Kidney (tissue), 14 donors: ENCODE results near the gene THRB. TPM values are rescaled to one million over a fixed set of nuclear protein-coding genes. Genes with fewer than 3 reads are reported as not detected.

Experiments
- DNase-seq, 5 donors: peaks; one replicate each; pipeline ENCODE4 v3.0.0-alpha.2; 2013 to 2020
- FAIRE-seq: peaks from 2 replicates; lab custom pipeline; 2012; peaks lifted over from hg19 to GRCh38; lab: Jason Lieb, UNC
- H3K27ac ChIP-seq, 2 donors: one replicate each; pipeline ENCODE4 v1.7.0; 2013; ENCODE audit warnings: low read depth in 2 of 2, low read length in 2 of 2, inconsistent platforms in 1 of 2
- H3K27me3 ChIP-seq: one replicate; pipeline ENCODE4 v1.7.1; 2013; ENCODE audit warnings: low read length, inconsistent platforms; ENCODE audit not compliant: control insufficient read depth, insufficient read depth
- H3K36me3 ChIP-seq, 3 donors: one replicate each; pipeline versions ENCODE4 v1.7.0 to v1.7.1; 2013; ENCODE audit warnings: low read length in 3 of 3, control low read depth in 1 of 3, inconsistent platforms in 1 of 3; ENCODE audit not compliant: insufficient read depth in 3 of 3, control insufficient read depth in 2 of 3
- H3K4me1 ChIP-seq, 3 donors: one replicate each; pipeline versions ENCODE4 v1.7.0 to v1.7.1; 2013; ENCODE audit warnings: low read length in 3 of 3, inconsistent platforms in 1 of 3, low read depth in 1 of 3; ENCODE audit not compliant: control insufficient read depth in 2 of 3, insufficient read depth in 2 of 3
- H3K4me3 ChIP-seq, 3 donors: one replicate each; pipeline versions ENCODE4 v1.7.0 to v1.8.1; 2013; ENCODE audit warnings: low read length in 3 of 3, control low read depth in 1 of 3, inconsistent platforms in 1 of 3
- H3K9ac ChIP-seq, 3 donors: one replicate each; pipeline versions ENCODE4 v1.7.0 to v1.7.1; 2013; ENCODE audit warnings: low read length in 3 of 3, control low read depth in 1 of 3, inconsistent platforms in 1 of 3
- H3K9me3 ChIP-seq, 3 donors: one replicate each; pipeline versions ENCODE4 v1.7.0 to v1.7.1; 2013; ENCODE audit warnings: low read length in 3 of 3, control low read depth in 1 of 3, inconsistent platforms in 1 of 3; ENCODE audit not compliant: control insufficient read depth in 2 of 3, insufficient read depth in 1 of 3
- CTCF ChIP-seq: IDR thresholded peaks from 3 replicates; pipeline ENCODE4 v1.5.1; 2012; ENCODE audit warnings: mild to moderate bottlenecking, moderate library complexity, borderline replicate concordance; ENCODE audit not compliant: insufficient read depth; ENCODE audit errors: extremely low read depth
- intact Hi-C: fragments of 100-400 bp; cut with DNase I; formaldehyde crosslinking; loops from one replicate; pipeline ENCODE4 v1.11.1; 2022
- polyA plus RNA-seq: library from polyadenylated mRNA; stranded (reverse); fragments of 350-450 nt; fragmentation: Illumina TruSeq; extraction: RNeasy Lipid Tissue Mini Kit (QIAGEN cat#74804); gene quantifications from one replicate; pipeline ENCODE4 v1.2.3, GENCODE V29; 2014; ENCODE audit warnings: low read depth, low replicate concordance; ENCODE audit not compliant: insufficient read depth
- total RNA-seq: library from RNA; stranded (reverse); fragmentation: NEBNext Ultra II Directional; extraction: Animal tissue kit (Norgen Biotek cat#: 25700); gene quantifications from one replicate; pipeline ENCODE4 v1.2.1, GENCODE V29; 2021
- donor health status: control.
- donor health status: control.
- donor health status: control.
- donor health status: control.
- donor health status: control.
- donor health status: DM: yes; HTN: yes; CAD: no.
- donor health status: Normal renal cell carcinoma (clear cell type).

THRB gene
- total and polyA plus RNA-seq, 2 donors from 2014 or later = 4.5 to 17.2 TPM

GRCh38 chr3:24507776-24508422 lies 13.2 kb upstream of the THRB start:
- H3K4me3 ChIP-seq = no peak overlapping the region
- no peaks in the 10 kb centered on the region for H3K4me1 ChIP-seq
- intact Hi-C loops = no loop called here
- no peak for TF ChIP-seq CTCF
- FAIRE-seq (no peak), DNase-seq (no peak)
- no peak overlapping the region for H3K9ac ChIP-seq
- no peaks in the 10 kb centered on the region for H3K27me3 ChIP-seq
- H3K9me3 ChIP-seq = no peaks in the 10 kb centered on the region
- H3K27ac ChIP-seq = no peak overlapping the region
- H3K36me3 ChIP-seq = no peaks in the 10 kb centered on the region

- intact Hi-C loops = no loop called here
- H3K9ac ChIP-seq = no peak overlapping the region
- H3K27me3 ChIP-seq = no peaks in the 10 kb centered on the region
- no peaks in the 10 kb centered on the region for H3K9me3 ChIP-seq
- TF ChIP-seq CTCF = no peak
- DNase-seq (no peak), FAIRE-seq (no peak)
- H3K4me1 ChIP-seq = no peaks in the 10 kb centered on the region
- H3K4me3 ChIP-seq = no peak overlapping the region
- no peak overlapping the region for H3K27ac ChIP-seq
- no peaks in the 10 kb centered on the region for H3K36me3 ChIP-seq
Measured at GRCh38 chr3:24506966-24507775, 12.5 kb upstream of the THRB start.

DNA sequence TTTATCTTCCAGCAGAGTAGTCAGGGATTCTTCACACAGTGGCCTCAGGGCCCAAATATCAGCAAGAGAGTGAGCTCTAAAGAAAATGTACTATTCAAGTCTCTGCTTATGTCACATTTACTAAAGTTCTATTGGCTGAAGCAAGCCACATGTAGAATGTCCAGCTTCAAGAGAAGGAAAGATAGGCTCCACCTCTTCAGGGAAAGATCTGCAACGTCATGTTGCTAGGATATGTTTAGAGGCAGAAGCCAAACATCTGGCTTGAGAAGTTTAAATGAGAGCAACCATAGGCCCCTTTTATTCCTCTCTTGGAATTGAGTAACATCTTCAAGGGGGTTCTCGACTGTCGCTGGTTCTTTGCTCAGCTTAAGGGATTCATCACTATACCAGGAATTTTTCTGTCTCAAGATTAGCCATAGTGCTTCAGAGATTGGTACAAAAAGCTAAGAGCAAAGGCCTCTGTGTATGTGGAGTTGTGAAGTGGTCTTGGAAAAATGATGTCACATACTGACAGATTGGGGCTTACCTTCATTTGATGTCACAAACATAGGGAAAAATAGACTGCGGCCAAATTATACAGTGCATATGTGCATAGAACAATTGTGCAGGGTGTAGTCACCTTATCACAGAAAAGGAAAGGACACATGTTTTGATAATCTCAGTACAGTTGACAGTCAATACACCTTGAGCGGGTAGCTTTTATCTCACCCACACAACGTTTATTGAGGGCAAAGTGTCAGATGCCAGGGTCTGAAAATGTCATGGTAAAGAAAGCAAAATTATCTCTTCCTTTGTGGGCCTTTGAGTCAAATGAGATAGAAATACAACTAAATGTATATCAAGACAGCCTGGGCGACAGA lies 11.3 kb upstream of the THRB start:
- H3K9ac ChIP-seq = no peak overlapping the region
- no peak overlapping the region for H3K4me3 ChIP-seq
- no peak overlapping the region for H3K27ac ChIP-seq
- H3K36me3 ChIP-seq = no peaks in the 10 kb centered on the region
- DNase-seq = no peak
- FAIRE-seq = no peak
- no peak for TF ChIP-seq CTCF
- intact Hi-C loops = no loop called here
- H3K9me3 ChIP-seq = no peaks in the 10 kb centered on the region
- H3K27me3 ChIP-seq = no peaks in the 10 kb centered on the region
- no peaks in the 10 kb centered on the region for H3K4me1 ChIP-seq
